Ishikawa (cell line): ENCODE results near the gene TBC1D22A.

Experiments used
- CEBPB ChIP-seq: IDR thresholded peaks from 2 replicates; pipeline ENCODE4 v1.6.1; 2012
- CREB1 ChIP-seq: IDR thresholded peaks from 2 replicates; pipeline ENCODE4 v1.6.1; 2012; ENCODE audit warnings: low read depth
- EGR1 ChIP-seq: IDR thresholded peaks from 2 replicates; pipeline ENCODE4 v1.6.1; 2012
- EP300 ChIP-seq: IDR thresholded peaks from 2 replicates; pipeline ENCODE4 v1.6.1; 2012; ENCODE audit warnings: borderline replicate concordance
- FOXM1 ChIP-seq: IDR thresholded peaks from 2 replicates; pipeline ENCODE4 v1.6.1; 2012; ENCODE audit warnings: low read depth, borderline replicate concordance
- NFIC ChIP-seq: IDR thresholded peaks from 2 replicates; pipeline ENCODE4 v1.6.1; 2012
- RAD21 ChIP-seq: IDR thresholded peaks from 2 replicates; pipeline ENCODE4 v1.6.1; 2012; ENCODE audit warnings: low read depth
- REST ChIP-seq: IDR thresholded peaks from 2 replicates; pipeline ENCODE4 v1.6.1; 2012; ENCODE audit warnings: low read depth, mild to moderate bottlenecking
- TAF1 ChIP-seq: IDR thresholded peaks from 2 replicates; pipeline ENCODE4 v1.6.1; 2012; ENCODE audit warnings: low read depth, mild to moderate bottlenecking
- TCF12 ChIP-seq: IDR thresholded peaks from 2 replicates; pipeline ENCODE4 v1.6.1; 2012; ENCODE audit warnings: low read depth
- TEAD4 ChIP-seq: IDR thresholded peaks from 2 replicates; pipeline ENCODE4 v1.6.1; 2012
- YY1 ChIP-seq: IDR thresholded peaks from 2 replicates; pipeline ENCODE4 v1.6.1; 2012; ENCODE audit warnings: low read depth
- ZBTB7A ChIP-seq: IDR thresholded peaks from 2 replicates; pipeline ENCODE4 v1.6.1; 2012; ENCODE audit warnings: low read depth
- TF ChIP-seq, protein P1 (sequence below): IDR thresholded peaks from 2 replicates; pipeline ENCODE4 v1.6.1; 2012
- TF ChIP-seq, protein P2 (sequence below): IDR thresholded peaks from 2 replicates; pipeline ENCODE4 v1.6.1; 2012

TBC1D22A gene

GRCh38 chr22:46788441-46789172, 26.2 kb downstream of the TBC1D22A start:
- TF ChIP-seq EGR1 (no peak), REST (peak; percentile 69)

DNA sequence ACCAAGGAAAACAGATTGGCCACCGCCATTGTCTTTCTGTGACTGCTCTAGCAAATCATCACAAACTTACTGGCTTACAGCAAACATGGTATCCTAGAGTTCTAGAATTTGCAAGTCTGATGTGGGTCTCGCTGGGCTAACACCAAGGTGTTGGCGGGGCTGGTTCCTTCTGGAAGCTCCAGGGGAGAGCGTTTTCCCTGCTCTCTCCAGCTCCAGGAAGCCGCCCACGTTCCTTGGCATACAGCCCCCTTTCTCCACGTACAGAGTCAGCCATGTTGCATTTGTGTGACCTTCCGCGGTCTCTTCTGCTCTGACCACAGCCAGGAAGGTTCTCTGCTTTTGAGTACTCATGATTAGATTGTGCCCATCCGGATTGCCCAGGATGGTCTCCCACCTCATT, 27.5 kb downstream of the TBC1D22A start:
- TF ChIP-seq FOXM1 (no peak), ZBTB7A (no peak), CREB1 (no peak), TEAD4 (no peak), RAD21 (no peak), TCF12 (no peak), TAF1 (no peak), NFIC (no peak), EP300 (no peak), EGR1 (no peak)
- TF ChIP-seq, protein P1, sequence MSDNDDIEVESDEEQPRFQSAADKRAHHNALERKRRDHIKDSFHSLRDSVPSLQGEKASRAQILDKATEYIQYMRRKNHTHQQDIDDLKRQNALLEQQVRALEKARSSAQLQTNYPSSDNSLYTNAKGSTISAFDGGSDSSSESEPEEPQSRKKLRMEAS: no peak
- TF ChIP-seq, protein P2, sequence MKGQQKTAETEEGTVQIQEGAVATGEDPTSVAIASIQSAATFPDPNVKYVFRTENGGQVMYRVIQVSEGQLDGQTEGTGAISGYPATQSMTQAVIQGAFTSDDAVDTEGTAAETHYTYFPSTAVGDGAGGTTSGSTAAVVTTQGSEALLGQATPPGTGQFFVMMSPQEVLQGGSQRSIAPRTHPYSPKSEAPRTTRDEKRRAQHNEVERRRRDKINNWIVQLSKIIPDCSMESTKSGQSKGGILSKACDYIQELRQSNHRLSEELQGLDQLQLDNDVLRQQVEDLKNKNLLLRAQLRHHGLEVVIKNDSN: no peak

DNA sequence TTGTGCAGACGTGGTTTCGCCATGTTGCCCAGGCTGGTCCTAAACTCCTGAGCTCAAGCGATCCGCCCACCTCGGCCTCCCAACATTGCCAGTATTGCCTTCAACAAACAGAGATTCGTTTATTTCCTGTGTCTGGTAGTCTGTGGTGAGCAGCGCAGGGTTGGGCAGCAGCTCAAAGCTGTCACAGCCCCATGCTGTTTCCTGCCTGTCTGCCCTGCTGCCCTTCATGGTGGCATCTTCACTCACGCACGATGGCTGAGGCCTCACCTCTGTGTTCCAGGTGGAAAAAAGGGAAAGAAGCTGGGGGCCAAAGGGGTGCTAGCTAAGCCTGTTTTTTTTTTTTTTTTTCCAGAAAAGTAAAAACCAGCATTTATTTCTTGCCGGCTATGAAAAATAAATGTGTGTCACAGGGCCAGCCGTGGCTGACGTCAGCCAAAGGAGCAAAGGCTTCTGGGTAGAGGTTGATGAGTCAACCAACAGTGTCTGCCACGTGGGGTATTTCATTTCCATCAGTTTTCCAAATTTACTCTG, 28.8 kb downstream of the TBC1D22A start:
- TF ChIP-seq, protein P2: no peak
- TF ChIP-seq EP300: no peak
- no peak for TF ChIP-seq CREB1
- TF ChIP-seq TEAD4: no peak
- TF ChIP-seq TAF1: no peak
- no peak for TF ChIP-seq YY1
- no peak for TF ChIP-seq TCF12
- TF ChIP-seq NFIC: no peak
- TF ChIP-seq ZBTB7A: no peak
- TF ChIP-seq, protein P1: no peak
- TF ChIP-seq RAD21: no peak
- no peak for TF ChIP-seq EGR1
- no peak for TF ChIP-seq CEBPB
- TF ChIP-seq REST: no peak
- no peak for TF ChIP-seq FOXM1

- no peak for TF ChIP-seq CREB1
- no peak for TF ChIP-seq EGR1
- TF ChIP-seq REST: no peak
- TF ChIP-seq, protein P1: no peak
- TF ChIP-seq, protein P2: no peak
- no peak for TF ChIP-seq TEAD4
- TF ChIP-seq YY1: no peak
- TF ChIP-seq RAD21: no peak
- TF ChIP-seq CEBPB: no peak
- TF ChIP-seq ZBTB7A: no peak
- TF ChIP-seq TAF1: no peak
These were observed 29.8 kb downstream of the TBC1D22A start for GRCh38 chr22:46792061-46792796.
